A549 (cell line): ENCODE data around the gene TENT5C. TPM values are rescaled to one million over a fixed set of nuclear protein-coding genes. Genes with fewer than 3 reads are reported as not detected.

Experiments
- ATAC-seq, 2 experiments: fragments of 200-7000 bp in 1 of 2; fragments of >200 bp in 1 of 2; cut with Nextera tagmentation in 1 of 2; cut with Tn5 transposase in 1 of 2; 3 replicates each; pipeline versions ENCODE4 v1.8.0 to v1.9.1; 2018 to 2020; ENCODE audit warnings: mild to moderate bottlenecking in 1 of 2, moderate library complexity in 1 of 2
- CTCF ChIA-PET: fragments of 300-600 bp; sonication (Branson Sonifier 250); formaldehyde crosslinking; extraction: SDS; loops from one replicate; lab custom pipeline; 2021; ENCODE audit warnings: antibody characterized with exemption, inconsistent platforms; lab: Yijun Ruan, JAX
- POLR2A ChIA-PET: fragments of 350-600 bp; formaldehyde crosslinking; extraction: SDS; loops from one replicate; lab custom pipeline; 2021; ENCODE audit warnings: antibody characterized with exemption, inconsistent platforms; lab: Yijun Ruan, JAX
- DNase-seq, 2 experiments: peaks; one replicate each; pipeline versions ENCODE4 v3.0.0 to v3.0.0-alpha.2; 2011 to 2016; ENCODE audit warnings: low read depth in 1 of 2, low spot score in 1 of 2
- FAIRE-seq: peaks from 2 replicates; lab custom pipeline; 2011; peaks lifted over from hg19 to GRCh38; lab: Jason Lieb, UNC
- H3K27ac ChIP-seq, 2 experiments: fragments of >200 bp; sonication (Bioruptor Twin); formaldehyde crosslinking; 3 replicates each; pipeline ENCODE4 v1.5.1; 2016 to 2017
- H3K4me1 ChIP-seq: fragments of >200 bp; sonication (Bioruptor Twin); formaldehyde crosslinking; 3 replicates; pipeline ENCODE4 v1.6.1; 2016
- H3K4me2 ChIP-seq: fragments of >200 bp; sonication (Bioruptor Twin); formaldehyde crosslinking; 3 replicates; pipeline ENCODE4 v1.6.1; 2016
- H3K4me3 ChIP-seq: fragments of >200 bp; sonication (Bioruptor Twin); formaldehyde crosslinking; 3 replicates; pipeline ENCODE4 v1.5.1; 2016
- H3K9me3 ChIP-seq: fragments of >200 bp; sonication (Bioruptor Twin); formaldehyde crosslinking; 3 replicates; pipeline ENCODE4 v1.6.1; 2016
- ATOH8 ChIP-seq: fragments of 250-450 bp; sonication (Bioruptor Pico); IDR thresholded peaks from 2 replicates; pipeline ENCODE4 v1.5.0; 2020; ENCODE audit warnings: low read depth, mild to moderate bottlenecking, moderate library complexity
- CBX8 ChIP-seq: fragments of 200-600 bp; sonication (generic); IDR thresholded peaks from 2 replicates; pipeline ENCODE4 v1.6.1; 2016
- CEBPB ChIP-seq, 2 experiments: fragments of >200 bp in 1 of 2; sonication (Bioruptor Twin) in 1 of 2; formaldehyde crosslinking in 1 of 2; IDR thresholded peaks; 2 replicates each; pipeline ENCODE4 v1.6.1; 2012 to 2016
- CHD4 ChIP-seq: fragments of 200-600 bp; sonication (generic); IDR thresholded peaks from 2 replicates; pipeline ENCODE4 v1.6.1; 2016; ENCODE audit warnings: antibody characterized with exemption, mild to moderate bottlenecking, borderline replicate concordance
- E2F6 ChIP-seq: IDR thresholded peaks from 2 replicates; pipeline ENCODE4 v1.6.1; 2012; ENCODE audit warnings: low read depth, borderline replicate concordance
- ELK1 ChIP-seq: fragments of 150-350 bp; IDR thresholded peaks from 2 replicates; pipeline ENCODE4 v1.6.1; 2014; ENCODE audit warnings: low read depth, mild to moderate bottlenecking, low read length
- FOSL2 ChIP-seq, 2 experiments: fragments of 450-650 bp in 1 of 2; fragments of >200 bp in 1 of 2; sonication (Bioruptor Twin) in 1 of 2; formaldehyde crosslinking; IDR thresholded peaks; 2 replicates each; pipeline versions ENCODE4 v1.5.0 to v1.6.1; 2016 to 2020; ENCODE audit warnings: mild to moderate bottlenecking in 1 of 2, moderate library complexity in 1 of 2
- HES2 ChIP-seq: fragments of >200 bp; sonication (Bioruptor Twin); formaldehyde crosslinking; IDR thresholded peaks from 2 replicates; pipeline ENCODE4 v1.6.1; 2016
- HEYL ChIP-seq: fragments of 250-450 bp; sonication (Bioruptor Pico); IDR thresholded peaks from 2 replicates; pipeline ENCODE4 v1.8.0; 2021; ENCODE audit warnings: mild to moderate bottlenecking, moderate library complexity
- JUN ChIP-seq, 2 experiments: fragments of >200 bp; sonication (Bioruptor Twin); formaldehyde crosslinking; IDR thresholded peaks; 2 replicates in 1 of 2; 3 replicates in 1 of 2; pipeline ENCODE4 v1.6.1; 2016 to 2017
- KDM1A ChIP-seq: fragments of 200-600 bp; sonication (generic); IDR thresholded peaks from 2 replicates; pipeline ENCODE4 v1.6.1; 2016; ENCODE audit warnings: low read depth, mild to moderate bottlenecking
- KDM5A ChIP-seq: fragments of 200-600 bp; sonication (generic); IDR thresholded peaks from 2 replicates; pipeline ENCODE4 v1.6.1; 2016; ENCODE audit warnings: antibody characterized with exemption, mild to moderate bottlenecking
- NPAS2 ChIP-seq: fragments of 250-450 bp; sonication (Bioruptor Pico); IDR thresholded peaks from 2 replicates; pipeline ENCODE4 v1.8.0; 2022; ENCODE audit warnings: mild to moderate bottlenecking, moderate library complexity, borderline replicate concordance
- REST ChIP-seq: fragments of 200-600 bp; sonication (generic); IDR thresholded peaks from 2 replicates; pipeline ENCODE4 v1.6.1; 2016; ENCODE audit warnings: antibody characterized with exemption, mild to moderate bottlenecking, moderate library complexity
- TP53 ChIP-seq: fragments of 250-450 bp; sonication (Bioruptor Pico); IDR thresholded peaks from 2 replicates; pipeline ENCODE4 v1.5.0; 2021; ENCODE audit warnings: mild to moderate bottlenecking, moderate library complexity
- ZC3H11A ChIP-seq: fragments of 450-650 bp; IDR thresholded peaks from 2 replicates; pipeline ENCODE4 v1.6.1; 2014; ENCODE audit warnings: antibody characterized with exemption, mild to moderate bottlenecking
- WGBS: methylation state at CpG from one replicate; pipeline ENCODE4 v1.1.6; 2017; ENCODE audit errors: missing lambda C conversion rate; 5-methylcytosine and 5-hydroxymethylcytosine counted together
- polyA plus RNA-seq, 4 experiments: library from polyadenylated mRNA; depleted of rRNA in 3 of 4; stranded (reverse); fragments of >200 nt; fragmentation: RNase III in 1 of 4; extraction: RNeasy Plus Mini Kit Qiagen cat#74134 plus additional on column Dnase treatment in 1 of 4; gene quantifications; 2 replicates in 3 of 4; 3 replicates in 1 of 4; pipeline ENCODE4 v1.2.3, GENCODE V29; 2011 to 2017

Gene TENT5C
- polyA plus RNA-seq, 2 of the 4 experiments (the other 2 are of a cell fraction) = 0.14 to 0.17 TPM

GRCh38 chr1:117644696-117645311, 39.0 kb downstream of the TENT5C start:
- Histone ChIP-seq H3K4me1 (no peaks in the 10 kb centered on the region), H3K9me3 (no peaks in the 10 kb centered on the region), H3K4me3 (no peak overlapping the region), H3K27ac (no peak overlapping the region), H3K4me2 (no peak overlapping the region)
- WGBS = 61% methylated on average over 3 of the region's 3 CpGs
- CTCF ChIA-PET = no interaction called here
- FAIRE-seq (no peak), ATAC-seq (no peak), DNase-seq (no peak)
- POLR2A ChIA-PET = no interaction called here
- TF ChIP-seq HES2 (no peak), KDM1A (no peak), FOSL2 (IDR thresholded peaks at IDR 0.05) (no peak), FOSL2 (CRISPR knock-in tag; IDR thresholded peaks at IDR 0.05) (no peak)
- TF ChIP-seq, all 56 proteins: peak for 0

- 56% methylated on average over 4 of the region's 4 CpGs for WGBS
- Histone ChIP-seq H3K4me3 (no peak overlapping the region), H3K4me1 (no peaks in the 10 kb centered on the region), H3K27ac (no peak overlapping the region), H3K9me3 (no peaks in the 10 kb centered on the region), H3K4me2 (no peak overlapping the region)
- TF ChIP-seq E2F6 = no peak
- no peak for TF ChIP-seq ATOH8 (CRISPR knock-in tag)
- TF ChIP-seq HEYL = no peak
- no peak for TF ChIP-seq TP53 (CRISPR knock-in tag)
- no peak for TF ChIP-seq CHD4
- TF ChIP-seq JUN (IDR thresholded peaks at IDR 0.05) = no peak
- TF ChIP-seq KDM5A = no peak
- no peak for TF ChIP-seq ELK1
- FAIRE-seq (no peak), ATAC-seq (no peak), DNase-seq (no peak)
- POLR2A ChIA-PET = no interaction called here
- CTCF ChIA-PET = no interaction called here
Observed at GRCh38 chr1:117645343-117645742, 39.5 kb downstream of the TENT5C start.

- Histone ChIP-seq H3K9me3 (no peaks in the 10 kb centered on the region), H3K4me3 (no peak overlapping the region)
- FAIRE-seq = no peak
- POLR2A ChIA-PET = no interaction called here
- ATAC-seq = no peak
- WGBS = 81% methylated on average over 5 of the region's 10 CpGs
- no peak for TF ChIP-seq ZC3H11A
- no peak for TF ChIP-seq NPAS2 (CRISPR knock-in tag)
- TF ChIP-seq FOSL2 (IDR thresholded peaks at IDR 0.05) = no peak
- no peak for TF ChIP-seq FOSL2 (CRISPR knock-in tag; IDR thresholded peaks at IDR 0.05)
- TF ChIP-seq ATOH8 (CRISPR knock-in tag) = no peak
- no peak for TF ChIP-seq CEBPB (IDR thresholded peaks at IDR 0.05)
- TF ChIP-seq TP53 (CRISPR knock-in tag) = no peak
- TF ChIP-seq CBX8 = no peak
- TF ChIP-seq REST = no peak
- TF ChIP-seq, all 56 proteins: peak for 0
- no peak for DNase-seq
- CTCF ChIA-PET = no interaction called here
- Histone ChIP-seq H3K27ac (no peak overlapping the region), H3K4me1 (no peaks in the 10 kb centered on the region), H3K4me2 (no peak overlapping the region)
Observed at GRCh38 chr1:117646007-117646811, 40.4 kb downstream of the TENT5C start.
